Endothelial cell of umbilical vein (primary cell): ENCODE measurements around the gene NDUFS1.
"Not testable (repeated sequence)": the region's sequence is repeated elsewhere in the genome, so short reads cannot be mapped to it uniquely, and the experiment has no call there.

ENCODE experiments used
- CTCF ChIP-seq, 2 donors: IDR thresholded peaks; 1 replicate in 1 of 2; 2 replicates in 1 of 2; pipeline ENCODE4 v1.5.1; 2011; ENCODE audit warnings: low read length in 2 of 2, mild to moderate bottlenecking in 2 of 2, moderate library complexity in 2 of 2, control low read depth in 1 of 2, inconsistent platforms in 1 of 2, low read depth in 1 of 2; ENCODE audit not compliant: insufficient read depth in 1 of 2; ENCODE audit errors: extremely low read depth in 1 of 2
- EZH2 ChIP-seq: IDR thresholded peaks from 2 replicates; pipeline ENCODE4 v1.6.1; 2012; ENCODE audit warnings: borderline replicate concordance, low read depth, mild to moderate bottlenecking, moderate library complexity, low read length, inconsistent platforms; ENCODE audit not compliant: severe bottlenecking
- JUN ChIP-seq: IDR thresholded peaks from 2 replicates; pipeline ENCODE4 v1.6.1; 2011; ENCODE audit warnings: borderline replicate concordance, low read depth; ENCODE audit not compliant: insufficient read length, insufficient read depth
- POLR2A ChIP-seq: IDR thresholded peaks from 2 replicates; pipeline ENCODE4 v1.6.1; 2012; ENCODE audit warnings: low read depth, mild to moderate bottlenecking, control low read depth, low read length
- POLR2AphosphoS5 ChIP-seq: IDR thresholded peaks from 2 replicates; pipeline ENCODE4 v1.6.1; 2012; ENCODE audit warnings: low read depth, mild to moderate bottlenecking, control low read depth, low read length, moderate library complexity; ENCODE audit not compliant: insufficient read depth

- not testable (repeated sequence) for TF ChIP-seq EZH2; POLR2AphosphoS5; CTCF (IDR thresholded peaks at IDR 0.05; ENCODE audit: extremely low read depth in 1 of 2, insufficient read depth in 1 of 2, low read depth in 1 of 2, low read length in 2 of 2); POLR2A; JUN
These were observed 48.1 kb upstream of the NDUFS1 start for GRCh38 chr2:206207316-206207715.
